Fibroblast of lung (primary cell): ENCODE measurements around the gene ITPKB. TPM values are rescaled to one million over a fixed set of nuclear protein-coding genes. Genes with fewer than 3 reads are reported as not detected.
"Not testable (repeated sequence)": the region's sequence is repeated elsewhere in the genome, so short reads cannot be mapped to it uniquely, and the experiment has no call there.

Experiments used
- DNase-seq, 2 donors: peaks; one replicate each; pipeline versions ENCODE4 v3.0.0 to v3.0.0-alpha.2; 2010; ENCODE audit warnings: low read depth in 2 of 2
- H2AFZ ChIP-seq: 2 replicates; pipeline ENCODE4 v1.5.1; 2012; ENCODE audit warnings: low read length, control low read depth, inconsistent platforms
- H3K27ac ChIP-seq: 2 replicates; pipeline ENCODE4 v1.5.1; 2011; ENCODE audit warnings: low read length, control low read depth; ENCODE audit not compliant: insufficient read depth
- H3K27me3 ChIP-seq: 2 replicates; pipeline ENCODE4 v1.5.1; 2011; ENCODE audit warnings: mild to moderate bottlenecking, low read length; ENCODE audit not compliant: control insufficient read depth, insufficient read depth
- H3K36me3 ChIP-seq: 2 replicates; pipeline ENCODE4 v1.5.1; 2011; ENCODE audit warnings: low read length; ENCODE audit not compliant: control insufficient read depth, insufficient read depth
- H3K4me1 ChIP-seq: 2 replicates; pipeline ENCODE4 v1.5.1; 2011; ENCODE audit warnings: low read length; ENCODE audit not compliant: control insufficient read depth, insufficient read depth; ENCODE audit errors: extremely low read depth
- H3K4me2 ChIP-seq: 2 replicates; pipeline ENCODE4 v1.5.1; 2011; ENCODE audit warnings: low read length, control low read depth; ENCODE audit not compliant: insufficient read depth; ENCODE audit errors: extremely low read depth
- H3K4me3 ChIP-seq, 4 experiments: fragments of 200-600 bp in 1 of 4; sonication (generic) in 1 of 4; replicated peaks in 1 of 4; 2 replicates each; pipeline ENCODE4 v1.5.1; 2011 to 2016; ENCODE audit warnings: low read length in 4 of 4, low read depth in 3 of 4, mild to moderate bottlenecking in 3 of 4, control low read depth in 2 of 4, inconsistent platforms in 1 of 4, mixed read lengths in 1 of 4; ENCODE audit not compliant: insufficient read depth in 1 of 4; ENCODE audit errors: control extremely low read depth in 1 of 4
- H3K79me2 ChIP-seq: 2 replicates; pipeline ENCODE4 v1.5.1; 2012; ENCODE audit warnings: mild to moderate bottlenecking, low read length, inconsistent platforms; ENCODE audit not compliant: control insufficient read depth, insufficient read depth
- H3K9ac ChIP-seq: 2 replicates; pipeline ENCODE4 v1.5.1; 2011; ENCODE audit warnings: mild to moderate bottlenecking, low read length, control low read depth; ENCODE audit not compliant: insufficient read depth
- H3K9me3 ChIP-seq: 2 replicates; pipeline ENCODE4 v1.5.1; 2012; ENCODE audit warnings: low read depth, low read length; ENCODE audit not compliant: control insufficient read depth, insufficient read depth
- H4K20me1 ChIP-seq: 2 replicates; pipeline ENCODE4 v1.5.1; 2011; ENCODE audit warnings: low read length; ENCODE audit not compliant: control insufficient read depth, insufficient read depth; ENCODE audit errors: extremely low read depth
- CTCF ChIP-seq, 2 donors: IDR thresholded peaks in 1 of 2; conservative IDR thresholded peaks in 1 of 2; 1 replicate in 1 of 2; 2 replicates in 1 of 2; pipeline ENCODE4 v1.5.1; 2011 to 2012; ENCODE audit warnings: low read length in 2 of 2, control low read depth in 1 of 2, inconsistent platforms in 1 of 2, low read depth in 1 of 2, mild to moderate bottlenecking in 1 of 2
- EZH2 ChIP-seq: IDR thresholded peaks from 2 replicates; pipeline ENCODE4 v1.5.1; 2012; ENCODE audit warnings: low read length, control low read depth, mild to moderate bottlenecking; ENCODE audit errors: missing control alignments
- polyA plus RNA-seq, 2 donors: library from polyadenylated mRNA; depleted of rRNA in 1 of 2; stranded (reverse) in 1 of 2; unstranded in 1 of 2; fragments of >200 nt; gene quantifications; 2 replicates each; pipeline ENCODE4 v1.2.1, GENCODE V29; 2011 to 2012; ENCODE audit warnings: missing spikeins in 1 of 2
- total RNA-seq: library from RNA; depleted of rRNA; stranded (reverse); fragments of >200 nt; gene quantifications from 2 replicates; pipeline ENCODE4 v1.2.1, GENCODE V29; 2014

Gene ITPKB
- total and polyA plus RNA-seq, 2 donors (not counting 1 experiment from before 2014, with no cell fraction given), result 10.2 to 32.4 TPM

GRCh38 chr1:226749467-226749866 is 10.4 kb upstream of the ITPKB start:
- Histone ChIP-seq H3K27ac (no peak overlapping the region), H3K36me3 (no peaks in the 10 kb centered on the region), H4K20me1 (no peaks in the 10 kb centered on the region), H3K9ac (no peak overlapping the region), H3K27me3 (peaks cover 9% of the 10 kb centered on the region), H2AFZ (no peak overlapping the region), H3K4me2 (no peak overlapping the region), H3K79me2 (no peaks in the 10 kb centered on the region), H3K9me3 (no peaks in the 10 kb centered on the region), H3K4me3 (no peak overlapping the region), H3K4me1 (no peaks in the 10 kb centered on the region)
- no peak for TF ChIP-seq CTCF (conservative IDR thresholded peaks at IDR 0.05 in 1 of 2, IDR thresholded peaks at IDR 0.05 in 1 of 2; ENCODE audit: low read depth in 1 of 2, low read length in 2 of 2)
- TF ChIP-seq EZH2, result no peak
- DNase-seq, result no peak

- Histone ChIP-seq H3K9ac (no peak overlapping the region), H3K9me3 (no peaks in the 10 kb centered on the region), H4K20me1 (no peaks in the 10 kb centered on the region), H3K79me2 (no peaks in the 10 kb centered on the region), H3K27me3 (peaks cover 5% of the 10 kb centered on the region), H2AFZ (no peak overlapping the region), H3K36me3 (no peaks in the 10 kb centered on the region), H3K4me2 (no peak overlapping the region), H3K4me3 (no peak overlapping the region), H3K4me1 (no peaks in the 10 kb centered on the region), H3K27ac (no peak overlapping the region)
- TF ChIP-seq CTCF (conservative IDR thresholded peaks at IDR 0.05 in 1 of 2, IDR thresholded peaks at IDR 0.05 in 1 of 2; ENCODE audit: low read depth in 1 of 2, low read length in 2 of 2) (no peak), EZH2 (no peak)
- DNase-seq, result no peak
These were observed 9.2 kb upstream of the ITPKB start for GRCh38 chr1:226748306-226748705.

GRCh38 chr1:226747519-226748263 is 8.6 kb upstream of the ITPKB start:
- not testable (repeated sequence) for H3K4me2 ChIP-seq, DNase-seq, H3K9ac ChIP-seq, H3K27ac ChIP-seq, H3K4me1 ChIP-seq, H3K4me3 ChIP-seq, H3K27me3 ChIP-seq, H3K79me2 ChIP-seq, H3K36me3 ChIP-seq, H4K20me1 ChIP-seq, H2AFZ ChIP-seq, H3K9me3 ChIP-seq
